ENCODE results near the gene ARG2. TPM values are rescaled to one million over a fixed set of nuclear protein-coding genes. Genes with fewer than 3 reads are reported as not detected.

The ARG2 gene
- total RNA-seq, 1 experiment from 2014 or later, result 8.6 TPM

GRCh38 chr14:67627519-67627918, 7.8 kb downstream of the ARG2 start:
- Histone ChIP-seq H3K9me2 (ENCODE audit: insufficient read depth) (no peaks in the 10 kb centered on the region), H3K4me1 (replicated peaks; ENCODE audit: insufficient read depth) (peaks cover 15% of the 10 kb centered on the region), H3K9me3 (ENCODE audit: insufficient read depth, low read depth) (no peaks in the 10 kb centered on the region), H4K20me1 (ENCODE audit: insufficient read depth) (no peaks in the 10 kb centered on the region; the same call in 1 of the 2 replicates), H3F3A (ENCODE audit: insufficient read depth, low read depth) (peaks cover 6% of the 10 kb centered on the region; the same call in 1 of the 2 replicates), H3K4me2 (no peak overlapping the region), H3K36me3 (ENCODE audit: low read depth) (no peaks in the 10 kb centered on the region), H2AFZ (no peak overlapping the region), H3K27ac (no peak overlapping the region), H3K79me2 (ENCODE audit: low read depth) (no peaks in the 10 kb centered on the region), H3K27me3 (ENCODE audit: insufficient read depth, low read depth) (no peaks in the 10 kb centered on the region), H3K4me3 (no peak overlapping the region)
- ChIA-PET CTCF (interaction anchor here (0.7 to 1.2 kb wide), 2 partner anchors 17 to 199 kb away, joined by 3 to 4 read pairs; no protein-coding TSS in a partner anchor), POLR2A (ENCODE audit: unreplicated experiment) (interaction anchor here (0.6 kb wide), 1 partner anchor 220 kb away, joined by 5 read pairs; no protein-coding TSS in a partner anchor)
- no peak for DNase-seq
- BruUV-seq (replicated peaks), result no TSS peak
- TF ChIP-seq CTCF (conservative IDR thresholded peaks at IDR 0.05) (no peak), EZH2 (IDR thresholded peaks at IDR 0.05; ENCODE audit: low read depth) (no peak)
- intact Hi-C loops (cut with micrococcal nuclease; ENCODE audit: unreplicated experiment), result no loop called here

GRCh38 chr14:67630186-67630585, 10.5 kb downstream of the ARG2 start:
- BruUV-seq (replicated peaks), result no TSS peak
- Histone ChIP-seq H3K36me3 (ENCODE audit: low read depth) (no peaks in the 10 kb centered on the region), H3K9me2 (ENCODE audit: insufficient read depth) (no peaks in the 10 kb centered on the region), H3K79me2 (ENCODE audit: low read depth) (no peaks in the 10 kb centered on the region), H3K4me2 (no peak overlapping the region), H3K4me3 (no peak overlapping the region), H3K4me1 (replicated peaks; ENCODE audit: insufficient read depth) (no peaks in the 10 kb centered on the region), H3K27ac (no peak overlapping the region), H3K27me3 (ENCODE audit: insufficient read depth, low read depth) (no peaks in the 10 kb centered on the region), H4K20me1 (ENCODE audit: insufficient read depth) (no peaks in the 10 kb centered on the region; the same call in 1 of the 2 replicates), H3F3A (ENCODE audit: insufficient read depth, low read depth) (no peaks in the 10 kb centered on the region), H2AFZ (no peak overlapping the region), H3K9me3 (ENCODE audit: insufficient read depth, low read depth) (no peaks in the 10 kb centered on the region)
- intact Hi-C loops (cut with micrococcal nuclease; ENCODE audit: unreplicated experiment), result no loop called here
- no peak for TF ChIP-seq EZH2 (IDR thresholded peaks at IDR 0.05; ENCODE audit: low read depth)
- TF ChIP-seq CTCF (conservative IDR thresholded peaks at IDR 0.05), result no peak
- CTCF ChIA-PET, result no interaction called here
- POLR2A ChIA-PET (ENCODE audit: unreplicated experiment), result no interaction called here
- DNase-seq, result no peak

- Histone ChIP-seq H3K36me3 (ENCODE audit: low read depth) (no peaks in the 10 kb centered on the region), H3K27me3 (ENCODE audit: insufficient read depth, low read depth) (no peaks in the 10 kb centered on the region), H3K4me1 (replicated peaks; ENCODE audit: insufficient read depth) (peaks cover 2% of the 10 kb centered on the region), H3K9me2 (ENCODE audit: insufficient read depth) (no peaks in the 10 kb centered on the region), H2AFZ (no peak overlapping the region), H3F3A (ENCODE audit: insufficient read depth, low read depth) (peaks cover 2% of the 10 kb centered on the region; the same call in 1 of the 2 replicates), H4K20me1 (ENCODE audit: insufficient read depth) (no peaks in the 10 kb centered on the region; the same call in 1 of the 2 replicates), H3K79me2 (ENCODE audit: low read depth) (no peaks in the 10 kb centered on the region), H3K4me3 (no peak overlapping the region), H3K27ac (no peak overlapping the region), H3K9me3 (ENCODE audit: insufficient read depth, low read depth) (no peaks in the 10 kb centered on the region), H3K4me2 (no peak overlapping the region)
- intact Hi-C loops (cut with micrococcal nuclease; ENCODE audit: unreplicated experiment), result no loop called here
- ChIA-PET POLR2A (ENCODE audit: unreplicated experiment) (no interaction called here), CTCF (interaction anchor here (0.7 kb wide), 1 partner anchor 140 kb away, joined by 4 read pairs; no protein-coding TSS in a partner anchor)
- no peak for DNase-seq
- TF ChIP-seq EZH2 (IDR thresholded peaks at IDR 0.05; ENCODE audit: low read depth), result no peak
- no peak for TF ChIP-seq CTCF (conservative IDR thresholded peaks at IDR 0.05)
- BruUV-seq (replicated peaks), result no TSS peak
Measured at GRCh38 chr14:67630938-67631337, 11.2 kb downstream of the ARG2 start.
